Stomach (tissue), 4 donors: ENCODE measurements around the gene ZAR1.

ENCODE experiments used
- CTCF ChIP-seq, 7 experiments: fragments of 450-650 bp in 4 of 7; fragments of 200-600 bp in 3 of 7; sonication (generic) in 3 of 7; IDR thresholded peaks; one replicate each; pipeline ENCODE4 v1.5.1; 2016 to 2019; ENCODE audit warnings: antibody characterized with exemption in 7 of 7, control low read depth in 2 of 7, mild to moderate bottlenecking in 1 of 7
- EP300 ChIP-seq: sonication (generic); formaldehyde crosslinking; IDR thresholded peaks from one replicate; pipeline ENCODE4 v1.6.1; 2017; ENCODE audit warnings: antibody characterized with exemption
- POLR2A ChIP-seq, 4 donors: fragments of 450-650 bp; IDR thresholded peaks; one replicate each; pipeline ENCODE4 v1.6.1; 2016; ENCODE audit warnings: antibody characterized with exemption in 4 of 4, control low read depth in 2 of 4, mild to moderate bottlenecking in 1 of 4, moderate library complexity in 1 of 4
- POLR2AphosphoS5 ChIP-seq, 3 donors: sonication (generic); formaldehyde crosslinking; IDR thresholded peaks; one replicate each; pipeline ENCODE4 v1.6.1; 2016; ENCODE audit warnings: antibody characterized with exemption in 3 of 3

GRCh38 chr4:48478273-48478672 is 11.8 kb upstream of the ZAR1 start:
- TF ChIP-seq POLR2A (IDR thresholded peaks at IDR 0.05): no peak
- no peak for TF ChIP-seq CTCF (IDR thresholded peaks at IDR 0.05)
- TF ChIP-seq POLR2AphosphoS5 (IDR thresholded peaks at IDR 0.05): no peak
- no peak for TF ChIP-seq EP300
